ENCODE results near the gene C4orf17. TPM values are rescaled to one million over a fixed set of nuclear protein-coding genes. Genes with fewer than 3 reads are reported as not detected.

Gene C4orf17
- total RNA-seq, 1 donor from 2014 or later: not detected

DNA sequence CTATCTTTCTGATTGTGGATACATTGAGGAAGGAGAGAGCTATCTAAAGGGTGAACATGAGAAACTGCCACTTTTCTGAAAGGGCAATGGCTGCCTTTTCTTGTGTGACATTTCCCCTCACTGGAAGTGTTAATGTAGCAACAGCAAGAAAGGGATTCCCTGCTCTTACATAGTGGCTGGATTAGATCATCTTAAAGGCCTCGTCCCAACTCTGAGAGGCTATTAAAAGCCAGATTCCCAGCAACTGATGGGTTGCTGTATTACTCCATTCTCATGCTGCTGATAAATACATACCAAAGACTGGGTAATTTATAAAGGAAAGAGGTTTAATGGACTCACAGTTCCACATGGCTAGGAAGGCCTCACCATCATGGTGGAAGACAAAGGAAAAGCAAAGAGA is 41.9 kb upstream of the C4orf17 start:
- Histone ChIP-seq H3K79me2 (ENCODE audit: insufficient read depth, low read length) (no peaks in the 10 kb centered on the region), H3K4me3 (ENCODE audit: insufficient read depth, low read depth, low read length) (no peak overlapping the region), H3K4me2 (ENCODE audit: low read length) (no peak overlapping the region), H3K9me3 (ENCODE audit: insufficient read depth, low read depth, low read length) (no peaks in the 10 kb centered on the region), H3K4me1 (ENCODE audit: insufficient read depth, low read length) (no peaks in the 10 kb centered on the region), H3K27ac (ENCODE audit: low read depth, low read length) (no peak overlapping the region), H4K20me1 (ENCODE audit: insufficient read depth, low read length) (no peaks in the 10 kb centered on the region), H3K27me3 (ENCODE audit: insufficient read depth, low read length) (no peaks in the 10 kb centered on the region), H3K36me3 (ENCODE audit: insufficient read depth, low read length) (no peaks in the 10 kb centered on the region), H3K9ac (ENCODE audit: low read length) (no peak overlapping the region), H2AFZ (ENCODE audit: low read depth, low read length) (no peak overlapping the region)
- DNase-seq (ENCODE audit: low read depth) (no peak), FAIRE-seq (no peak)
- no peaks in the 10 kb centered on the region for H3K27me3 Mint-ChIP-seq (ENCODE audit: low read depth, unreplicated experiment)
- H3K4me3 Mint-ChIP-seq (ENCODE audit: unreplicated experiment): no peak overlapping the region
- no peaks in the 10 kb centered on the region for H3K36me3 Mint-ChIP-seq (ENCODE audit: low read depth, unreplicated experiment)
- peak overlapping the region; percentile 81 for H3K27ac Mint-ChIP-seq (ENCODE audit: unreplicated experiment)
- TF ChIP-seq, protein P1, sequence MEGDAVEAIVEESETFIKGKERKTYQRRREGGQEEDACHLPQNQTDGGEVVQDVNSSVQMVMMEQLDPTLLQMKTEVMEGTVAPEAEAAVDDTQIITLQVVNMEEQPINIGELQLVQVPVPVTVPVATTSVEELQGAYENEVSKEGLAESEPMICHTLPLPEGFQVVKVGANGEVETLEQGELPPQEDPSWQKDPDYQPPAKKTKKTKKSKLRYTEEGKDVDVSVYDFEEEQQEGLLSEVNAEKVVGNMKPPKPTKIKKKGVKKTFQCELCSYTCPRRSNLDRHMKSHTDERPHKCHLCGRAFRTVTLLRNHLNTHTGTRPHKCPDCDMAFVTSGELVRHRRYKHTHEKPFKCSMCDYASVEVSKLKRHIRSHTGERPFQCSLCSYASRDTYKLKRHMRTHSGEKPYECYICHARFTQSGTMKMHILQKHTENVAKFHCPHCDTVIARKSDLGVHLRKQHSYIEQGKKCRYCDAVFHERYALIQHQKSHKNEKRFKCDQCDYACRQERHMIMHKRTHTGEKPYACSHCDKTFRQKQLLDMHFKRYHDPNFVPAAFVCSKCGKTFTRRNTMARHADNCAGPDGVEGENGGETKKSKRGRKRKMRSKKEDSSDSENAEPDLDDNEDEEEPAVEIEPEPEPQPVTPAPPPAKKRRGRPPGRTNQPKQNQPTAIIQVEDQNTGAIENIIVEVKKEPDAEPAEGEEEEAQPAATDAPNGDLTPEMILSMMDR (IDR thresholded peaks at IDR 0.05; ENCODE audit: insufficient read depth, low read depth, low read length): no peak
- no peak for TF ChIP-seq EZH2 (IDR thresholded peaks at IDR 0.05; ENCODE audit: insufficient read depth, low read length)
- no peaks in the 10 kb centered on the region for H3K9me3 Mint-ChIP-seq (ENCODE audit: unreplicated experiment)
- peaks cover 12% of the 10 kb centered on the region for H3K4me1 Mint-ChIP-seq (ENCODE audit: low read depth, unreplicated experiment)

DNA sequence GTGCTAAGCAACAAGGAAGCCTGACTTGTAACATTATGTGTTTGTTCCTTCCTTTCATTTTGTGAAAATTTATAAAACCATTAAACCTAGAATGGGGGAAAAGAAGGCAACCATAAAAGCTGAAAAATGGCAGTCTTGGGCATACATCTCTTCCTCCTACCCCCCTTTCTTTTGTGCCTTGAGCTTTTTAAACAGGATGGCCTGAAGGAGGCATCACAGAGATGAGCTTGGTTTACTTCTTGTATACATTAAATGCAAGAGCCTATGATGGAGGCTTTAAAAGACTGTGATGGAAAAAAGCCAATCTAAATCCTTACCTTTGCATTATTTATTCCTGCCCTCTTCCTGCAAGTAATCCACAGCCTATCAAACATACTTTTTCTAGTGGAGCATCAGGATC is 39.5 kb upstream of the C4orf17 start:
- no peak overlapping the region for H3K4me3 ChIP-seq (ENCODE audit: insufficient read depth, low read depth, low read length)
- no peaks in the 10 kb centered on the region for H3K36me3 Mint-ChIP-seq (ENCODE audit: low read depth, unreplicated experiment)
- DNase-seq (ENCODE audit: low read depth) (no peak), FAIRE-seq (no peak)
- no peaks in the 10 kb centered on the region for H4K20me1 ChIP-seq (ENCODE audit: insufficient read depth, low read length)
- no peak overlapping the region for H3K9ac ChIP-seq (ENCODE audit: low read length)
- no peaks in the 10 kb centered on the region for H3K9me3 Mint-ChIP-seq (ENCODE audit: unreplicated experiment)
- H3K27me3 Mint-ChIP-seq (ENCODE audit: low read depth, unreplicated experiment): no peaks in the 10 kb centered on the region
- no peaks in the 10 kb centered on the region for H3K27me3 ChIP-seq (ENCODE audit: insufficient read depth, low read length)
- no peaks in the 10 kb centered on the region for H3K9me3 ChIP-seq (ENCODE audit: insufficient read depth, low read depth, low read length)
- no peaks in the 10 kb centered on the region for H3K36me3 ChIP-seq (ENCODE audit: insufficient read depth, low read length)
- H3K4me1 ChIP-seq (ENCODE audit: insufficient read depth, low read length): no peaks in the 10 kb centered on the region
- no peak for TF ChIP-seq EZH2 (IDR thresholded peaks at IDR 0.05; ENCODE audit: insufficient read depth, low read length)
- TF ChIP-seq, protein P1 (IDR thresholded peaks at IDR 0.05; ENCODE audit: insufficient read depth, low read depth, low read length): no peak
- no peak overlapping the region for H3K27ac Mint-ChIP-seq (ENCODE audit: unreplicated experiment)
- no peaks in the 10 kb centered on the region for H3K79me2 ChIP-seq (ENCODE audit: insufficient read depth, low read length)
- no peak overlapping the region for H2AFZ ChIP-seq (ENCODE audit: low read depth, low read length)
- H3K4me1 Mint-ChIP-seq (ENCODE audit: low read depth, unreplicated experiment): peaks cover 12% of the 10 kb centered on the region
- H3K4me3 Mint-ChIP-seq (ENCODE audit: unreplicated experiment): no peak overlapping the region
- H3K27ac ChIP-seq (ENCODE audit: low read depth, low read length): no peak overlapping the region
- no peak overlapping the region for H3K4me2 ChIP-seq (ENCODE audit: low read length)

DNA sequence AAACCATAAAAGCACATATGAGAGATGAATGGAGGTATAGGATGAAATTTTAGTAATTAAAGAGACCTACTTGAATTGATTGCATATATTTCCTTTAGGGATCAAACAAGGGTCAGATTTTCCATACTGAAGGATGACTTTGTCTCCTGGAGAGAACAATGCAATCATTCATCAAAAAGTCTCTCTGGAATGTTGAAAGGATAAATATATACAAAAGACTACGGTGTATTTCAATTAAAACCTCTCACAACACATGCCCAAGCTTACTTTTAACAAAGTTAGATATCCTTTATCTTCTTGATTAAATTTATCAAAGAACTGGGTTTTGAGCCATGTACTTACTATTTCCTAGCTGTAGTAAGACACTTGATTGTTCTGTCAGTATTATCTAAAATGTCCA is 38.9 kb upstream of the C4orf17 start:
- TF ChIP-seq EZH2 (IDR thresholded peaks at IDR 0.05; ENCODE audit: insufficient read depth, low read length): no peak
- TF ChIP-seq, protein P1 (IDR thresholded peaks at IDR 0.05; ENCODE audit: insufficient read depth, low read depth, low read length): no peak
- Histone ChIP-seq H3K9ac (ENCODE audit: low read length) (no peak overlapping the region), H3K79me2 (ENCODE audit: insufficient read depth, low read length) (no peaks in the 10 kb centered on the region), H4K20me1 (ENCODE audit: insufficient read depth, low read length) (no peaks in the 10 kb centered on the region), H3K36me3 (ENCODE audit: insufficient read depth, low read length) (no peaks in the 10 kb centered on the region), H3K27me3 (ENCODE audit: insufficient read depth, low read length) (no peaks in the 10 kb centered on the region), H3K4me2 (ENCODE audit: low read length) (no peak overlapping the region), H3K4me3 (ENCODE audit: insufficient read depth, low read depth, low read length) (no peak overlapping the region), H3K9me3 (ENCODE audit: insufficient read depth, low read depth, low read length) (no peaks in the 10 kb centered on the region), H2AFZ (ENCODE audit: low read depth, low read length) (no peak overlapping the region), H3K27ac (ENCODE audit: low read depth, low read length) (no peak overlapping the region), H3K4me1 (ENCODE audit: insufficient read depth, low read length) (no peaks in the 10 kb centered on the region)
- no peaks in the 10 kb centered on the region for H3K36me3 Mint-ChIP-seq (ENCODE audit: low read depth, unreplicated experiment)
- peaks cover 12% of the 10 kb centered on the region for H3K4me1 Mint-ChIP-seq (ENCODE audit: low read depth, unreplicated experiment)
- H3K4me3 Mint-ChIP-seq (ENCODE audit: unreplicated experiment): no peak overlapping the region
- no peaks in the 10 kb centered on the region for H3K27me3 Mint-ChIP-seq (ENCODE audit: low read depth, unreplicated experiment)
- no peaks in the 10 kb centered on the region for H3K9me3 Mint-ChIP-seq (ENCODE audit: unreplicated experiment)
- no peak for DNase-seq (ENCODE audit: low read depth)
- no peak for FAIRE-seq
- H3K27ac Mint-ChIP-seq (ENCODE audit: unreplicated experiment): no peak overlapping the region
